ENCODE results near the gene TRIM48.
"Not testable (repeated sequence)": the region's sequence is repeated elsewhere in the genome, so short reads cannot be mapped to it uniquely, and the experiment has no call there.

TRIM48 gene, protein sequence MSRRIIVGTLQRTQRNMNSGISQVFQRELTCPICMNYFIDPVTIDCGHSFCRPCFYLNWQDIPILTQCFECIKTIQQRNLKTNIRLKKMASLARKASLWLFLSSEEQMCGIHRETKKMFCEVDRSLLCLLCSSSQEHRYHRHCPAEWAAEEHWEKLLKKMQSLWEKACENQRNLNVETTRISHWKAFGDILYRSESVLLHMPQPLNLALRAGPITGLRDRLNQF

DNA sequence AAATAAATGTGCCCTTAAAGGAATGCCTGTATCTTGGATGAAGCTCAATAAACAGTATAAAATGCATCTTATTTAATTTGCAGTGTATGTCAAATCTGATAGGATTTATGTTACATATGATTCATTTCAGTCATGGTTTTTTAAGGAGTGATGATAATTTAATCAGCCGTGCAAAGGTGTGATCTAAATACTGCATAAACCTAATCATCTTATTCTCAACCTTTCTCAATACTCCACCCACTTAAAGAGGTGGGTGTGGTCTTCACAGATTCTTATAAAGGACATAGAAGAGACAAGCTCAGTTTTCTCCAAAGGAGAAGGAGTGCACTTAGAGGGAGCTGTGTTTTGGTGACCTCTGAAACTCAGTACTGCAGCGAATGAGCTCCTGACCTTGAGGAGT lies at the start of gene TRIM48:
Gene TRIM48 (plus strand): TSS at position 301 of the 400 bp plus-strand sequence. CDS start 113 bp downstream, outside the sequence.
- DNase-seq (ENCODE audit: low read depth in 2 of 2): not testable (repeated sequence)

DNA sequence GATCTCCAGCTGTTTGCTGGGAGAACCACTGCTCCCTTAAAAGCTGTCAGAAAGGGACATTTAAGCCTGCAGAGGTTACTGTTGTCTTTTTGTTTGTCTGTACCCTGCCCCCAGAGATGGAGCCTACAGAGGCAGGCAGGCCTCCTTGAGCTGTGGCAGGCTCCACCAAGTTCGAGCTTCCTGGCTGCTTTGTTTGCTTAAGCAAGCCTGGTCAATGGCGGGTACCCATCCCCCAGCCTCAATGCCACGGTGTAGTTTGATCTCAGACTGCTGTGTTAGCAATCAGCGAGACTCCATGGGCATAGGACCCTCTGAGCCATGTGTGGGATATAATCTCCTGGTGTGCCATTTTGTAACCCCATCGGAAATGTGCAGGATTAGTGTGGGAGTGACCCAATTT lies 23.6 kb upstream of the TRIM48 start:
- not testable (repeated sequence) for DNase-seq (ENCODE audit: low read depth in 2 of 2)

DNA sequence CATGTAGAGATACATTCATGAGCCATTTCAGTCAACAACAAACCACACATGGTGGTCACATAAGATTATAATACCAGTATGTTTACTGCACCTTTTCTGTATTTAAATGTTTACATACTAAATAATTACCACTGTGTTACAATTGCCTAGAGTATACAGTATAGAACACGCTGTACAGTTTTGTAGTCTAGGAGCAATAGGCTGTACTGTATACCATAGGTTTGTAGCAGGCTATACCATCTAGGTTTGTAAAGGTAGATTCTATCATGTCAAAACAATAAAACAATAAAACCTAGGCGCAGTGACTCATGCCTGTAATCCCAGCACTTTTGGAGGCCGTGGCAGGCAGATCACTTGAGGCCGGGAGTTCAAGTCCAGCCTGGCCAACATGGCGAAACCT lies 1.1 kb downstream of the TRIM48 start:
- no peak for DNase-seq (ENCODE audit: low read depth in 2 of 2)
